Measurements from ENCODE around the gene AEBP2. TPM values are rescaled to one million over a fixed set of nuclear protein-coding genes. Genes with fewer than 3 reads are reported as not detected.

Gene AEBP2
- total and polyA plus RNA-seq, 2 of the 8 experiments (the other 6 are each of a cell fraction or from before 2014, with no cell fraction given) = 13.6 to 61.4 TPM

DNA sequence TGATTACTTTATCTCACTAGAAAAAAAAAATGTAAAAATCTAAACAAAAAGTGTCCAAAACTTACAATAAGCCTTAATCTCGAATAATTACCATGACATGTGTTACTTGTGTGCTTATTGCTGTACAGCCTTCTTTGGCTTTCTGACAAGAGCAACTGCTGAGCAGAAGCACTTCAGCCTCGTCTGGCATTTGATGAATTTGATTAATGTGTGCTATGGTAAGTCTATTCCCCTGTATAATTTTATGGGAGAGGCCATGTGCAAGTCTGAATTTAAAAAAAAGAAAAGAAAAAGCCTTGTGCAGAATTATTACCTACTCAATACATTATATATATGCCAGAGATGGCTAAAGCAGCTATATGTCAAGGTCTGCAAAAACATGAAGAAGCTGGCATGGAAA lies 113.9 kb downstream of the AEBP2 start (continued):
- TF ChIP-seq, protein P1, sequence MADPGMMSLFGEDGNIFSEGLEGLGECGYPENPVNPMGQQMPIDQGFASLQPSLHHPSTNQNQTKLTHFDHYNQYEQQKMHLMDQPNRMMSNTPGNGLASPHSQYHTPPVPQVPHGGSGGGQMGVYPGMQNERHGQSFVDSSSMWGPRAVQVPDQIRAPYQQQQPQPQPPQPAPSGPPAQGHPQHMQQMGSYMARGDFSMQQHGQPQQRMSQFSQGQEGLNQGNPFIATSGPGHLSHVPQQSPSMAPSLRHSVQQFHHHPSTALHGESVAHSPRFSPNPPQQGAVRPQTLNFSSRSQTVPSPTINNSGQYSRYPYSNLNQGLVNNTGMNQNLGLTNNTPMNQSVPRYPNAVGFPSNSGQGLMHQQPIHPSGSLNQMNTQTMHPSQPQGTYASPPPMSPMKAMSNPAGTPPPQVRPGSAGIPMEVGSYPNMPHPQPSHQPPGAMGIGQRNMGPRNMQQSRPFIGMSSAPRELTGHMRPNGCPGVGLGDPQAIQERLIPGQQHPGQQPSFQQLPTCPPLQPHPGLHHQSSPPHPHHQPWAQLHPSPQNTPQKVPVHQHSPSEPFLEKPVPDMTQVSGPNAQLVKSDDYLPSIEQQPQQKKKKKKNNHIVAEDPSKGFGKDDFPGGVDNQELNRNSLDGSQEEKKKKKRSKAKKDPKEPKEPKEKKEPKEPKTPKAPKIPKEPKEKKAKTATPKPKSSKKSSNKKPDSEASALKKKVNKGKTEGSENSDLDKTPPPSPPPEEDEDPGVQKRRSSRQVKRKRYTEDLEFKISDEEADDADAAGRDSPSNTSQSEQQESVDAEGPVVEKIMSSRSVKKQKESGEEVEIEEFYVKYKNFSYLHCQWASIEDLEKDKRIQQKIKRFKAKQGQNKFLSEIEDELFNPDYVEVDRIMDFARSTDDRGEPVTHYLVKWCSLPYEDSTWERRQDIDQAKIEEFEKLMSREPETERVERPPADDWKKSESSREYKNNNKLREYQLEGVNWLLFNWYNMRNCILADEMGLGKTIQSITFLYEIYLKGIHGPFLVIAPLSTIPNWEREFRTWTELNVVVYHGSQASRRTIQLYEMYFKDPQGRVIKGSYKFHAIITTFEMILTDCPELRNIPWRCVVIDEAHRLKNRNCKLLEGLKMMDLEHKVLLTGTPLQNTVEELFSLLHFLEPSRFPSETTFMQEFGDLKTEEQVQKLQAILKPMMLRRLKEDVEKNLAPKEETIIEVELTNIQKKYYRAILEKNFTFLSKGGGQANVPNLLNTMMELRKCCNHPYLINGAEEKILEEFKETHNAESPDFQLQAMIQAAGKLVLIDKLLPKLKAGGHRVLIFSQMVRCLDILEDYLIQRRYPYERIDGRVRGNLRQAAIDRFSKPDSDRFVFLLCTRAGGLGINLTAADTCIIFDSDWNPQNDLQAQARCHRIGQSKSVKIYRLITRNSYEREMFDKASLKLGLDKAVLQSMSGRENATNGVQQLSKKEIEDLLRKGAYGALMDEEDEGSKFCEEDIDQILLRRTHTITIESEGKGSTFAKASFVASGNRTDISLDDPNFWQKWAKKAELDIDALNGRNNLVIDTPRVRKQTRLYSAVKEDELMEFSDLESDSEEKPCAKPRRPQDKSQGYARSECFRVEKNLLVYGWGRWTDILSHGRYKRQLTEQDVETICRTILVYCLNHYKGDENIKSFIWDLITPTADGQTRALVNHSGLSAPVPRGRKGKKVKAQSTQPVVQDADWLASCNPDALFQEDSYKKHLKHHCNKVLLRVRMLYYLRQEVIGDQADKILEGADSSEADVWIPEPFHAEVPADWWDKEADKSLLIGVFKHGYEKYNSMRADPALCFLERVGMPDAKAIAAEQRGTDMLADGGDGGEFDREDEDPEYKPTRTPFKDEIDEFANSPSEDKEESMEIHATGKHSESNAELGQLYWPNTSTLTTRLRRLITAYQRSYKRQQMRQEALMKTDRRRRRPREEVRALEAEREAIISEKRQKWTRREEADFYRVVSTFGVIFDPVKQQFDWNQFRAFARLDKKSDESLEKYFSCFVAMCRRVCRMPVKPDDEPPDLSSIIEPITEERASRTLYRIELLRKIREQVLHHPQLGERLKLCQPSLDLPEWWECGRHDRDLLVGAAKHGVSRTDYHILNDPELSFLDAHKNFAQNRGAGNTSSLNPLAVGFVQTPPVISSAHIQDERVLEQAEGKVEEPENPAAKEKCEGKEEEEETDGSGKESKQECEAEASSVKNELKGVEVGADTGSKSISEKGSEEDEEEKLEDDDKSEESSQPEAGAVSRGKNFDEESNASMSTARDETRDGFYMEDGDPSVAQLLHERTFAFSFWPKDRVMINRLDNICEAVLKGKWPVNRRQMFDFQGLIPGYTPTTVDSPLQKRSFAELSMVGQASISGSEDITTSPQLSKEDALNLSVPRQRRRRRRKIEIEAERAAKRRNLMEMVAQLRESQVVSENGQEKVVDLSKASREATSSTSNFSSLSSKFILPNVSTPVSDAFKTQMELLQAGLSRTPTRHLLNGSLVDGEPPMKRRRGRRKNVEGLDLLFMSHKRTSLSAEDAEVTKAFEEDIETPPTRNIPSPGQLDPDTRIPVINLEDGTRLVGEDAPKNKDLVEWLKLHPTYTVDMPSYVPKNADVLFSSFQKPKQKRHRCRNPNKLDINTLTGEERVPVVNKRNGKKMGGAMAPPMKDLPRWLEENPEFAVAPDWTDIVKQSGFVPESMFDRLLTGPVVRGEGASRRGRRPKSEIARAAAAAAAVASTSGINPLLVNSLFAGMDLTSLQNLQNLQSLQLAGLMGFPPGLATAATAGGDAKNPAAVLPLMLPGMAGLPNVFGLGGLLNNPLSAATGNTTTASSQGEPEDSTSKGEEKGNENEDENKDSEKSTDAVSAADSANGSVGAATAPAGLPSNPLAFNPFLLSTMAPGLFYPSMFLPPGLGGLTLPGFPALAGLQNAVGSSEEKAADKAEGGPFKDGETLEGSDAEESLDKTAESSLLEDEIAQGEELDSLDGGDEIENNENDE (IDR thresholded peaks at IDR 0.05; ENCODE audit: insufficient replicate concordance, low read length) = no peak
- no peak for TF ChIP-seq TBP (IDR thresholded peaks at IDR 0.05; ENCODE audit: low read depth, low read length)
- no peak for TF ChIP-seq POLR2AphosphoS5 (IDR thresholded peaks at IDR 0.05; ENCODE audit: low read depth, low read length)
- no peak for TF ChIP-seq EP300 (IDR thresholded peaks at IDR 0.05; ENCODE audit: borderline replicate concordance in 1 of 2, low read depth in 2 of 2, low read length in 2 of 2)
- TF ChIP-seq TEAD4 (IDR thresholded peaks at IDR 0.05; ENCODE audit: low read depth, low read length) = no peak
- no peak for TF ChIP-seq GTF2F1 (IDR thresholded peaks at IDR 0.05; ENCODE audit: borderline replicate concordance, low read depth, low read length)
- no peak for TF ChIP-seq CBX5 (IDR thresholded peaks at IDR 0.05; ENCODE audit: low read depth, low read length)
- TF ChIP-seq EZH2 (IDR thresholded peaks at IDR 0.05; ENCODE audit: low read depth, low read length, severe bottlenecking) = no peak
- no peak for TF ChIP-seq FOSL1 (IDR thresholded peaks at IDR 0.05; ENCODE audit: insufficient read depth, low read depth, low read length)
- TF ChIP-seq JUN (IDR thresholded peaks at IDR 0.05; ENCODE audit: low read depth, low read length) = no peak

Data from H1 (cell line).